Fibroblast of mammary gland (primary cell): Measurements from ENCODE around the gene RYR2.

Experiments used
- DNase-seq: peaks from one replicate; pipeline ENCODE4 v3.0.0-alpha.2; 2010; ENCODE audit warnings: low read depth
- H3K4me3 ChIP-seq: 2 replicates; pipeline ENCODE4 v1.5.1; 2011; ENCODE audit warnings: low read depth, mild to moderate bottlenecking, low read length, moderate library complexity; ENCODE audit not compliant: control insufficient read depth
- TF ChIP-seq, protein P1 (sequence below): conservative IDR thresholded peaks from 2 replicates; pipeline ENCODE4 v1.5.1; 2011; ENCODE audit warnings: low read depth, low read length, inconsistent platforms; ENCODE audit not compliant: control insufficient read depth, insufficient read depth

The RYR2 gene

DNA sequence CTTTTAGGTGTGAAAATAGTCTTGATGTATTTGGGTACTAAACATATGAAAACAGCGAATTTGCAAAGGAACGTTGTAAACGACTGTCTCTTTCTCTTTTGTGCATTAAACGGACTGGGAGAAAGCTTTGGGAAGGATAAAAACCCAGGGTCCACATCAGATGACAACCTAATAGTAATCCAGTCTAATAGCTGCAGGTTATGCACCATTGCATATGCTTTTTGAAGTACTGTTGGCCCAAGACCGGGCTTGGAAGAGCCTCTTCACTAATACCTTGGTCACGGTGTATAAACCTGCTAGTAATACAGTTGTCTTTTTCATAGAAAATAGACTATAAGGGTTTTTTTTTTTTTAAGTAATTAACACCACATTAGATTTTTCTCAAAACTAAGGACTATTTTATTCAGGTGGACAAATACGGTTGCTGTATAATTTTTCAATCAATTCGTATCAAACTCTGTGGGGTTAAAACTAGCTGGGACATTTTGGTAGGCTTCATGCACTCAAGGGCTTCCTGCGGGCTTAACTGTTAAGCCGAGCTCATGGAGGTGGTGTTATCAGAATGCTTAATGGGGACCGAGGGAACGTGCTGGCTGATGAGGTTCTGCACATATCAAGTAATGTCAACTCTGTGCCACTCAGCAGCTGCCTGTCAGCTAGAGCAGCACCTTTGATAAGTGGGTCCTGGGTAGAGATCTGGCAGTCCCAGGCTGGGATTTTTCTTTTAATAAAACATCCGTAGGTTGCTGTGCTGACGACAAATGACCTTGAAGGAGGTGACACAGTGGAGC, 2.1 kb downstream of the RYR2 start:
- no peak overlapping the region for H3K4me3 ChIP-seq
- DNase-seq: no peak
- TF ChIP-seq, protein P1, sequence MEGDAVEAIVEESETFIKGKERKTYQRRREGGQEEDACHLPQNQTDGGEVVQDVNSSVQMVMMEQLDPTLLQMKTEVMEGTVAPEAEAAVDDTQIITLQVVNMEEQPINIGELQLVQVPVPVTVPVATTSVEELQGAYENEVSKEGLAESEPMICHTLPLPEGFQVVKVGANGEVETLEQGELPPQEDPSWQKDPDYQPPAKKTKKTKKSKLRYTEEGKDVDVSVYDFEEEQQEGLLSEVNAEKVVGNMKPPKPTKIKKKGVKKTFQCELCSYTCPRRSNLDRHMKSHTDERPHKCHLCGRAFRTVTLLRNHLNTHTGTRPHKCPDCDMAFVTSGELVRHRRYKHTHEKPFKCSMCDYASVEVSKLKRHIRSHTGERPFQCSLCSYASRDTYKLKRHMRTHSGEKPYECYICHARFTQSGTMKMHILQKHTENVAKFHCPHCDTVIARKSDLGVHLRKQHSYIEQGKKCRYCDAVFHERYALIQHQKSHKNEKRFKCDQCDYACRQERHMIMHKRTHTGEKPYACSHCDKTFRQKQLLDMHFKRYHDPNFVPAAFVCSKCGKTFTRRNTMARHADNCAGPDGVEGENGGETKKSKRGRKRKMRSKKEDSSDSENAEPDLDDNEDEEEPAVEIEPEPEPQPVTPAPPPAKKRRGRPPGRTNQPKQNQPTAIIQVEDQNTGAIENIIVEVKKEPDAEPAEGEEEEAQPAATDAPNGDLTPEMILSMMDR: no peak

DNA sequence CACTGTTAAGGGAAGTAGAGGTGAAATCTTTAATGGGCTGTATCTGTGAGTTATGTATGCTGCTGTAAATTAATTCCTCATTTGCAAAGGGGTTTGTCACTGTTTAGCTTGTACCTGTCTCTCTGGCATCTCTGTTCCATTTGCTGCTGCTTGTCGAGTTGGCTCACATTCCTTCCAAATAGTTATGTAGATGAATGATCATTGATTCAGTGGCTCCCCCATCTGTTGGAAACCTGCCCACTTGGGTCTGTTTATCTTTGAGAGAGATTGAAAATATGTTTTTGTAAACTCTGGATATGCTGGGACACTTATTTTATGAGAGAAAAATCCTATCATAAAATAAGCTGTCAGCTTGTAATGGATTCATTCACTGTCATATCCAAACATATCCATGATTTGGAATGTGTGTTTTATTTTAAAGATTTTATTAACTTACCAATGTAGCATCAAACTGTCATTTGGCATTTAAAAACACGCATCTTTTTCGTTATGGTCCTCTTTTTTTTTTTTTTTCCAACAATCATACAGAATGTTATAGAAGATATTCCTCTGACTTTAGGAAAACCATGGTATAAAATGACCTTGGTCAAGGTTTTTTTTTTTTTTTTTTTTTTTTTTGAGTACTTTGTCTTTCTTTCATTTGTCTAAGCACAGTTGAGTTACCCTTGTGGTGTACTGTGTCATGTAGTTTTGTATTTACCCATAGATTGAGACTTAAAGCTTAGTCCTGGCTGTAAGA, 3.5 kb downstream of the RYR2 start:
- H3K4me3 ChIP-seq: no peak overlapping the region
- no peak for DNase-seq
- TF ChIP-seq, protein P1: no peak

DNA sequence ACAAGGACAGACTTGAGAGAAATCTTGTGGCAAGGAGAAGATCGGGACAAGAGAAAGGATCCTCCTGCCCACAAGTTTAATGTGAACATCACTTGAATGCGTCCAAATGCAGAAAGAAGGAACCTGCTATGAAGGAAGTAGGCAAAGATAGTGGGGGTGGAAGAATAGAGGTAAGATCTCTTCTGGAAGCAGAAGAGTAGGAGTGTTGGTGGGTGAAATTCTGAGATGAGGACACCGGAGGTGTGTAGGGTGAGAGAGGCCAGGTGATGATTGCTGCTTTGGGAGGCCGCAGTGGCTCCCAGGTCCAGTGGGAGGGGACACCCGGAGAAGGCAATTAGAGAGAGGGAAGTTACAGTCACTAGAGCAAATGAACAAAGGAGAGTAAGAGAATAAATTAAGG, 6.8 kb downstream of the RYR2 start:
- no peak overlapping the region for H3K4me3 ChIP-seq
- DNase-seq: no peak
- TF ChIP-seq, protein P1: no peak

DNA sequence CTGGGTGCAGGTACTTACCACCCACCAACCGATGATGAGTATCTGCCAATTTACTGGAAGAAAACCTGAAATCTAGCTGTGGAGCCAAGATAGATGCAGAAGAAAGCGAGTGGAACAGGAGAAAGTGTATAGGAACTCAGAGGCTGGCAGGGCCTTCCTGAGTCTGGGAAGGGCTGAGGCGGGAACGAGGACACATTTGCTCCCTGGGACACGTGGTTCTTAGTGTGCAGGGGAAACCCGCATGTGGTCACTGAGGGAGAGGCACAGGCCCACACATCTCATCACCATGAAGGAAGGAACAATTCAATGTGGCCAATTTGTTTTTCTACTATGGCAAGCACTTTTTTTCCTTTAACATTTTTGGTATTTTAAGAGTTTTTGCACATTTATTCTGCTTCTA, 8.2 kb downstream of the RYR2 start:
- no peak overlapping the region for H3K4me3 ChIP-seq
- DNase-seq: no peak
- TF ChIP-seq, protein P1: no peak

DNA sequence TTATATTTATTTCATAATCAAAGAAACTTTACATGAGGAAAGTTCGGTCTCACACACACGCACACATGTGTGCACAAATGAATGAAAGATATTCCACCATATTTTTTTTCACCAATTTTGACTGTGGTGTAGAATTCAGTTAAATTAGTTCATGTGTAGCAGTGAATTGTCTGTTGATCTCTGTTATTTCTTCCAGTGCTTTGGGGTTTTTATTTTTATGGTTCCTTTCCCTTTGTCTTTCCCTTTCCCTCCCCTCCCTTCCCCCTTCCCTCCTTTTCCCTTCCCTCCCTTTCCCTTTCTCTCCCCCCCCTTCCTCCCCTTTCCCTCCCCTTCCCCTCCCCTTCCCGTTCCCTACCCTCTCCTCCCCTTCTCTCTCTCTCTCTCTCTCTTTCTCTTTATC, 8.9 kb downstream of the RYR2 start:
- no peak for DNase-seq
- TF ChIP-seq, protein P1: no peak
- no peak overlapping the region for H3K4me3 ChIP-seq

DNA sequence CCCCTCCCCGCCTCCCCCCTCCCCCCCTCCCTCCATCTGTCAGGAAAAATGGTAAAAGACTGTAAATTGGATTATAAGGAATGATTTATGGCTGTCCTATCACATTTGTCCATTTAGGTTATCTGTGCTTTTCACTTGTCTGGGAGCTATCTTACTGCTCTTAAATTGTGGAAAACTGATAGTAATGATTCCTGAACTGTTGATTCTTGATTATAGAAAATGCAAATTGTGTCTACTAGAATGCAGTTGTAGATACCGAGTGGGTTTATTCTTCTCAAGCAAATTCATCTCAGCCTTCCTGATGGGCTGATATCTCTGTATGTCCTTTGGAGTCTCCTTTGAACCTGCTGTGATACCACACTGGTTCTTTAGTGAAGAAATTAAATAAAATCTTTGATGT, 12.3 kb downstream of the RYR2 start:
- no peak for DNase-seq
- TF ChIP-seq, protein P1: no peak
- H3K4me3 ChIP-seq: no peak overlapping the region
